Right hindlimb (tissue), 1 donor: ENCODE data around the gene CTBP2.

Source experiments
- DNase-seq: peaks from one replicate; pipeline ENCODE4 v3.0.0-alpha.2; 2018

CTBP2 gene

DNA sequence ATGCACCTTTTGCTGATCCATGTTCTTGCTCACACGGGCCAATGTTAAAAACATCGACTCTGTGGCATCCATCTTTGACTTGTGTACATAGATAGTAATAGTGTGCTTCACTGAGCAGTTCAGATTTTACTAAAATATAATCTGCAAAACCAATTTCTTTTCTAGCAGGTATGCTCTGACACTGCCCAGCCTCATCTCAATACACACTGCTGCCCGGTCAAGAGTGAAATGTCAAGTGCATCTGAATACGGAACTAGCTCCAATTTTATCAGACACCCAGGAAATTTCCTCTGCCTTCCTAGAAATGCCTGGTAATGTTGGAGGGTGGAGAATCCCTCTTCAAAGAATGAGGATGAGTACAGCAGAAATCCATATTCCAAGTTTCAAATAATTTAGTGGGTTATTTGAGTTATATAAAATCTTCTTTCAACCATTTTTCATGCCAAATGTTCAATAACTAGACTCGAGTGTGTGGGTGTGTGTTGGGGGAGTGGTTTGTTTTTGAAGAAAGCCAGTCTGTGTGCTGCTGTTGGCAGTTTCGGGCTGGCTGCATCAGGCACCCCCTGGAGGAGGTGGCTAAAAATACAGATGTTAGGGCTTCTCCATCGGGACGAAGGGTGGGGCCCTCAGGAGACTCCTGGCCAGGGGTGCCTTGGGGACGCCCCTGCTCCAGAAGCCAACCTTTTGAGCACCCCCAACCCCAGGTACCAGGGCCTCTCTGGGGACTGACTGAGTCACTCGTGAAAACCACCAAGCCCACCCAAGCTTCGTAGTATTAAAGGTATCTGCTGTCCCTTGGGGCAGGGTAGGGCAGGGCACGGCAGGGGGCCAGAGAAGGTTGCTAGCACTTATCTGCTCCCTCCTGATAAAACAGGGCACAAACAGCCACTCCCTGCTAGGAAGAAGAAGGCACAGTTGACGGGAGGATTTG is 15.4 kb downstream of the CTBP2 start:
- no peak for DNase-seq

DNA sequence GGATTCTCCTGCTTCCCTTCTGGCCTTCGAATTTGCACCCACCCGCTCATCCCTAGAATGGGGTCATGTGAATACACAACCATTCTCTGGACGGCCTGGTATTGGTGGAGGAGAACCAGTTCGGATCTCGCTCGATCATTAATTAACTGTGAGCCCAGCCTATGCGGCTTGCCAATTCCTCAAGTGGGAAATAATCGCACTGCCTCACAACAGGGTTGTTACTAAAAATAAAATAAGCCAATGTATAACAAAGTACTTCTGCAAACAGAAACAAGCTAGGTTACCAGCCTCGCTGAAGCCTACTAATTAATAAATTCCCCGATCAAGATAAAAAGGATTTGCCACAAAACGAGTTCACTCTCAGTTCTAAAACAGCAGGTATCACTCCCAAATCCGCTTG is 16.2 kb downstream of the CTBP2 start:
- DNase-seq: no peak

- no peak for DNase-seq
These were observed 17.4 kb downstream of the CTBP2 start for GRCh38 chr10:125142946-125143345.

GRCh38 chr10:125141860-125142484 is 18.4 kb downstream of the CTBP2 start:
- no peak for DNase-seq

DNA sequence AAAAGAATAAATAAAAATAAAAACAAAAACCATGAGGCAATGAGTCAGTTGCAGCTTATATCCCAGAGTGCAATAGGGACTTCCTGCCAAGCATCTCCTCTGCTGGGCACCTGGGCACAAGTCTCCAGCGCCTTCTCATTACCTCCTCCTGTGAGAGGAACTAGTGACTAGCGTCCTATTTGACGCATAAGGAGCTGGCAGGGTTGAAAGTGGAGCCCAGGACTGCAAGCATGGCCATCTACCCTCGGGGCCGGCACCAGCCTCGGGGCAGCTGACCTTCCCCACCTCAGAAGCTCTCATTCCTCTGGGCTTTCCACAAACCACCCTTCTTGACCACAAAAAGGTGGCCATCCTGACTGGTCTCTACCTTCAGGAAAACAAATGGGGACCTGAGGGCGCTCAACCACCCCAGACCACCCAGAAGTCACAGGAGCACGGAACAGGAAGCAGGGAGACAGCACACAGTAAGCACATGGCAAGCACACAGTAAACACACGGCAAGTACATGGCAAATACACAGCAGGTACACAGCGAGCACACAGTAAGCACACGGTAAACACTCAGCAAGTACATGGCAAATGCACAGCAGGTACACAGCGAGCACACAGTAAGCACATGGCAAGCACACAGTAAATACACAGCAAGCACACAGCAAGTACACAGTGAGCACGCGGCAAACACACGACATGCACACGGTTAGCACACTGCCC is 19.1 kb downstream of the CTBP2 start:
- no peak for DNase-seq

DNA sequence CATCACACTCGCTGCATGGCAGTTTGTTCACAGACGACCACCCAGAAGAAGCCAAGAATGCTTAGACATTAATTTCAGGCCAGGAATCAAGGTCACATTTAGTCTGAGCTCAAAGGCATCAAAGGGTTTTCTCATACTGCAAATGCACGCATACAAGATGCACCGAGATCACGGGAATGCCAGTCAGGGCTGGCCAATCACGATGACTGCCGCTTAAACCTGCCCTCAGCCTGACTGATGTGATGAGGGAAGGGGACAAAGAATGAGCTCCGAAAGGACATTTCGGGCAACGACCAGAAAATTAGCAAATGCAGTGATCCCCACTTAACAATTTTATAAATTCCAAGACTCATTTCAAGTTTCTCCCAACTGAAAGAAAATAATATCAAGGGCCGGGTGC is 20.2 kb downstream of the CTBP2 start:
- no peak for DNase-seq

DNA sequence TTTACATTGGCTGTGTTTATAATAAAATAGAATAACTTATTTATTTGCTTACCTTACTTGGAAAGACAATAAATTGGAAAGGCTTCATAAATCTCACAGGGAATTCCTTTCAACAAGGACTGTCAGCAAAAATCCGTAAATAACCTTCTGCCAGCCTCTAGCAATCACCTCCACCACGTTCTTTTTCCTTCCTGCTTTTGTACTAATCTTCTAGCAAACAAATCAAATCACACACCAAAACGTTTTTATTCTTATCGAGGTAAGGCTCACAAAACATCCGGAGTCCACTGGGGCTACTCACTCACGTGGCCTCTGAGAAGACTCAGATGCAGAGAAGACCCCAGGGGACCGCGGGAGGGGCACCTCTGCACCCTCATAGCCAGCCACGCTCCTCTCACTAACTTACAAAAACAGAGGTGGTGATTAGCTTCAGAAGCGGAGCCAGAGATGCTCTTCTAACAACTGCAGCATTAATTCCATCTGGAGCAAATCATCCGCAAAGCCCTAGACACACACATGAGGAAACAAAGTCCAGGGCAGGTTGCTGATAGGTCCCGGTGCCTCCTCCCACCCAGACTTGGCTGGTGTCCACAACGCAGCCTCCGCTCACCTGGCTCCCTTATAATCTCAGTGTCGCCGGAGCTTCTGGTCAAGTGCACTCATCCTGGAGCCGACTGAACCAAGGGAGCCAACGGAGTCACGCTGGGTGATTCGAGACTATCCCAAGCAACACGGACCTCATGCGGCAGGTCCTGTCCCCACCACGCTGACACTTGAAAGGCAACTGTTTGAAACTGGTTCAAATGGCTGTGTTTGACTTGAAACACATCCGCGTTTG is 22.5 kb downstream of the CTBP2 start:
- DNase-seq: no peak

- no peak for DNase-seq
These were observed 24.3 kb downstream of the CTBP2 start for GRCh38 chr10:125136087-125136486.

DNA sequence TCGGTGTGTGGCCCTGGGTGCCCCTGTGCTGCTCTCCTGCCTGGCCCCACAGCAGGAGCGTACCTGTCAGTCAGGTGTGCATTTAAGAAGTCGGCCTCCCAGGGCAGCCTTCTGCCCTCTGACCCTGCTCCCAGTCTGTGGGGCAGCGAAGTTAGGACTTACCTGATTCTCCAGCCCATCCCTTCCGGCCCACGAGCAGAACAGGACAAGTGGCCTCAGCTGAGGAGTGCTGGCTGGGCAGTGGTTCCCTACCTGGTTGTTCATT is 24.7 kb downstream of the CTBP2 start:
- DNase-seq: no peak

- no peak for DNase-seq
These were observed 25.2 kb downstream of the CTBP2 start for GRCh38 chr10:125134916-125135770.

GRCh38 chr10:125134483-125134848 is 25.9 kb downstream of the CTBP2 start:
- no peak for DNase-seq

DNA sequence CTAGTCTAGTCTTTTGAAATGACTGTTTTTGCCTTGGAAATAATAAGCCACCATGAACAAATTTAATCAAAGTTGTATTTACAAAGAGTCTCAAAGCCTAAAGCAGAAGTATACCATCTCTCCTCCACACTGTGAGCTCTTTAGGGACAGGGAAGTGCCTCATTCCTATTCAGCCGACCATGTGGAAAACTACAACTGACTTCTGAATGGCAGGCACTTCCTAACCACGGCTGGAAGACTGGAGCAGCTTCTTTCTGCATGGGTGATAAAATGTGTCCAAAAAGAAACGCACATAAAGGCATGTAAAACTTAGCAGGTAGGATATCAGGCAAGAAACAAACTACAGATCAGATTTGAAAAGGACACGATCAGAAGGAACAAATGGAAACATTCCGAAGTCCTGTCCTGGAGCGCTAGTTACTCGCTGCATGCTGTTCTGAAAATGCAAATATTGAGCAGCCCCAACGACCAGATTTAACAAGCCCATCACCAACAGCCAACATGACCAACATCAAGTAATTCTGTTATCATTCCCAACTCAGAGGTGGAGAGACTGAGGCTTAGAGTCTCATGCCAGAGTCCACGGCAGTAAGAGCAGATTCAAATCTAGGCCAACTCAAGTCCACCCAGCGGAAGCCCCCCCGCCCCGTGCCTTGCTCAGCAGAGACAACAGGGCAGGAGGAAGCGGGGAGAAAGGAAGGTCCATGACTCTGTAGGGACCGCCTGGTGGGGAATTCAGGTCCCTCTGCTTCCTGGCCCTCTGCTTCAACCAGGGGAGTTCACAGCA is 26.5 kb downstream of the CTBP2 start:
- DNase-seq: no peak

GRCh38 chr10:125132344-125132743 is 28.0 kb downstream of the CTBP2 start:
- DNase-seq: peak; percentile 73

GRCh38 chr10:125130916-125131315 is 29.4 kb downstream of the CTBP2 start:
- DNase-seq: peak; percentile 61

DNA sequence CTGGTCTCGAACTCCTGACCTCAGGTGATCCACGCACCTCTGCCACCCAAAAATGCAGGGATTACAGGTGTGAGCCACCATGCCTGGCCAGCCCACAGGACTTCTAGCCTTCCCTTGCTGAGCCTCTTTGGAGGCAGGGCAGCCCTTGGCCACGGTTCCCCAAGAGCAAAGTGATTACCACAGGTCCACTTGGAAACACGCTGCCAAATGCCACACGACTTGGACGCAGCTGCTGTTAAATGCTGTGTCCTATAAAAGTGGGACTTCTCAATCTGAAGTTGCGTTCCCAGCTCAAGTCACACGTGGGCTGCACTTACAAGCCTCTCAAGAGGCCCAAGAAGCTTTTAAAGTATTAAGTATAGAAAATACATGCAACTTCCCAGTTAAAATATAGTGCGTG is 30.1 kb downstream of the CTBP2 start:
- DNase-seq: no peak

- DNase-seq: no peak
These were observed 31.3 kb downstream of the CTBP2 start for GRCh38 chr10:125129076-125129458.

DNA sequence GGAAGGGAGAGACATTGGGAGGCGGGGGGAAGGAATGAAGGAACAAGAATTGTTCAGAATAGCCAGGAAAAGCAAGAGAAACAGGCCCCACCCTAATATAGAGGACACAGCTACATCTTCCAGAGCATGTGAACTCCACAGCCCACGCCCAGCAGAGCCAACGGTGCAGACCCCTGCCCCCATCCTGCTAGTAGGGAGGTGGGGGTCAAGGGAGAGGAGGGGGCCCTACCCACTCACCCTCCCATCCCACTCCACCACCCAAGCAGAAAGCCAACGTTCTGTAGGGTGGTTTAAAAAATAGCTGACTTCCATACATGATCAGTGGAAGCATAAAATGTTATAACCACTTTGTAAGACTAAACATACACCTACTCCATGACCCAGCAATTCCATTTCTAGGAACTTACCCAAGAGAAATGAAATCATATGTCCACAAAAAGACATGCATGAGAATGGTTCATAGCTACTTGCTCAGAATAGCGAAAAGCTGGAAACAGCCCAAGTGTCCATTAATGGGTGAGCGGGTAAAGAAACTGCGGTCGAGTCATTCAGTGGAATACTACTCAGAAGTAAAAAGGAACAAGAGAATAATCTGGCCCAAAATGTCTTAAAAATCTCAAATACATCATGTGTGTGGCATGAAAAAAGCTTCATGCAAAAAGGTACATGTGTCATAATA is 31.8 kb downstream of the CTBP2 start:
- no peak for DNase-seq

DNA sequence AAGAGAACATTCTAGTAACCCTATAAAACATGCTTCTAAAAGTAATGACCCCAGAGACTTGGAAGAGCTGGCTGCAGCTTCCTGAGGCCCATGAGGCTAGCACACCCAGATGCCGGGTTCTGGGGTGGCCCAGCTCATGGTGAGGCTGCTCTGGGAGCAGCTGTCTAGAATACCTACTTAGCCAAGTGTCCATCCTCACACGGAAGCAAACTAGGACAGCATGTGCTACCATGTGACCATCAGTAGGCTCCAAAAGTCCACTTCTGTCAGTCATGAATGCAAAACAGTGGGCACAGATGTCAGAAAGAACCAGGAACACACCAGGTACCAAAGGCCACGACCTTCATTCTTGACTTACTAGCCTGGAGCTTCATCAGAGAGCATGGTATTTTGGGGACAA is 32.4 kb downstream of the CTBP2 start:
- no peak for DNase-seq

DNA sequence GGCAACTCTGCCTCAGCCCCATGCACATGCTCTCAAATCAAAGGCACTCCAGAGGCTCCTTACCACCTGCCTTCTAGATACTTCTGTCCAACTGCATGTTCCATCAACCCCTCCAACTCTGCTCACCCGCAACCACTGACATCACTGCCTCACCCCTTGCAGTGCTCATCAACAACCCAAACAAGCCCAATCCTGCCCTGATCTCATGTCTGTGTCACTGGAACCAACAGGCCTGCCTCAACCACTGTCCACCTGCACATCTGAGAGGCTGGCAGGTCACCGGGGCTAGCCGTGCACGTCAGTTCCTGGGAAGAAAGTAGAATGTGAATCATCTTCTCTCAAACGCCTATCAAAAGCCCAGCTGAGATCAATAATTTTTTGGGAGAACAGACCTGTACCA is 33.3 kb downstream of the CTBP2 start:
- no peak for DNase-seq

- DNase-seq: no peak
These were observed 34.2 kb downstream of the CTBP2 start for GRCh38 chr10:125125951-125126735.
